Liver (tissue), 3 donors: Measurements from ENCODE around the gene EDNRA.

Experiments
- ATF3 ChIP-seq: IDR thresholded peaks from 2 replicates; pipeline ENCODE4 v1.6.1; 2016; ENCODE audit warnings: antibody characterized with exemption
- CTCF ChIP-seq: fragments of 150-350 bp; IDR thresholded peaks from 2 replicates; pipeline ENCODE4 v1.5.1; 2017; ENCODE audit warnings: improper control_type of control experiment, low read depth, low read length; ENCODE audit not compliant: missing input control
- FOXA2 ChIP-seq: IDR thresholded peaks from 2 replicates; pipeline ENCODE4 v1.6.1; 2016; ENCODE audit warnings: antibody characterized with exemption
- YY1 ChIP-seq: IDR thresholded peaks from 2 replicates; pipeline ENCODE4 v1.6.1; 2016; ENCODE audit warnings: antibody characterized with exemption, mild to moderate bottlenecking
- donor health status: healthy.
- donor health status: healthy.

GRCh38 chr4:147530723-147531122, 49.8 kb downstream of the EDNRA start:
- TF ChIP-seq CTCF: no peak
- TF ChIP-seq YY1: no peak
- TF ChIP-seq ATF3: no peak
- no peak for TF ChIP-seq FOXA2
